Smooth muscle cell of the brain vasculature (primary cell): ENCODE results near the gene MOGAT3.

Experiments used
- DNase-seq: peaks from one replicate; pipeline ENCODE4 v3.0.0-alpha.2; 2012; ENCODE audit warnings: low read depth, low spot score

Gene MOGAT3

DNA sequence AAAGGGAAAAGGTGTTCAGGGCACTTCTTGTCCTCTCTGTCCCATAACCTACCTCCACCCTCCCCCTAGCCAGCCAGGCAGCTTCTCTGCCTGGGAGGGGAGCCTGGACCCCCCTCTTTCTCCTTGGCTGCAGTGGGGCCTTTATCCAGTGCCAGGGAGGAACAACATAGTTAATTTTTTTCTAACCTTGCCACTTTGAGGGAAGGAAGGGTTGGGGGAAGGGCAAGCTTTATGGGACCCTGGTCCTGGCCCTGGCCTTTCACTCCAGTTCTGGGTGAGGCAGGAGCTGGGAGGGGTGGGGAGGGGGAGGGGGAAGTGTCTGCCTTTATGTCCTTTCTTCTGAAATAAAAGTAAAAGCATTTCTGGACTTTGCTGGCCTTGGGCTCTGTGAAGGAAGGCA, 39.9 kb downstream of the MOGAT3 start:
- no peak for DNase-seq

DNA sequence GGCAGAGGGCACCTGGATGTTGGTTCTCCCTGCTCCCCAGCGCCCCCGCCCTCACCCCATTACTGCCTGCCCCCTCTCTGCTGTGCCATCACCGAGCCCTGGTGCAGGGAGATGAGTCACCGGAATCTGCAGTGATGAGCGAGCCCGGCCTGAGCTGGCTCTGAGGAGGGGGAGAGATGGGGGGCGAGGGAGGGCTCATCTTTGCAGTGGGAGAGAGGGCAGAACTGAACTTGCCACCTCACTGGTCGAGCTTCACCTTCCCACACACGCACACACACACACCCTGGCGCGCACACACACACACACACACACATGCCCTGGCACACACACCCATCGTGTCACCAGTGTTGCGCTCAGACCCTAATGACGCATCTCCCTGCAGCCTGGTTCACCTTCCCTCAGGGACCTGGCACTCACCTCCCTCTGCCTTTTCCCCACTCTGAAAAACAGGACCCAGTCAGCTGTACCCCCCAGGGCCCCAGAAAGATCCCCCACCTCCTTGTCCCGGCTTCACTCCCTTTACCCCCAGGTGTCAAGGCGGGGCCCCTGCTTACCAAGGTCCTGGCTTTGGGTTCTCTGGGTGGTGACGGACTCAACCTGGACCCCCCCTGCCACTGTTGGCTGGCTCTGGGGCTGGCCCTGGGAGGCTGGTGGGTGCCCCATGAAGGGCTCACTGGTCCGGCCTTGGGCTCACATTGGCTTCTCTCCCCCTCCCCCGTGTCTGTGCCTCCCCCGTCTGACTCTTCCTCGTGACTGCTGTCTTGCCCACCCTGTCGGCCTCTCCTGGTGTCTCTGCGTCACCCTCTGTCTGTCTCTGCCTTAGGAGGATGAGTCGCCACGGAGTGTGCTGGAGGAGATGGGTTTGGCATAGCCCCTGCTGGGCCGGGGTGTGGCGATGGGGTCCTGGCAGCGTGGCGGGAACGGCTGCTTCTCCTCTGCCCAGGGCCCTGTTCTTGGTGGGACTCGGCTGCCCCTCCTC, 40.9 kb downstream of the MOGAT3 start:
- no peak for DNase-seq

DNA sequence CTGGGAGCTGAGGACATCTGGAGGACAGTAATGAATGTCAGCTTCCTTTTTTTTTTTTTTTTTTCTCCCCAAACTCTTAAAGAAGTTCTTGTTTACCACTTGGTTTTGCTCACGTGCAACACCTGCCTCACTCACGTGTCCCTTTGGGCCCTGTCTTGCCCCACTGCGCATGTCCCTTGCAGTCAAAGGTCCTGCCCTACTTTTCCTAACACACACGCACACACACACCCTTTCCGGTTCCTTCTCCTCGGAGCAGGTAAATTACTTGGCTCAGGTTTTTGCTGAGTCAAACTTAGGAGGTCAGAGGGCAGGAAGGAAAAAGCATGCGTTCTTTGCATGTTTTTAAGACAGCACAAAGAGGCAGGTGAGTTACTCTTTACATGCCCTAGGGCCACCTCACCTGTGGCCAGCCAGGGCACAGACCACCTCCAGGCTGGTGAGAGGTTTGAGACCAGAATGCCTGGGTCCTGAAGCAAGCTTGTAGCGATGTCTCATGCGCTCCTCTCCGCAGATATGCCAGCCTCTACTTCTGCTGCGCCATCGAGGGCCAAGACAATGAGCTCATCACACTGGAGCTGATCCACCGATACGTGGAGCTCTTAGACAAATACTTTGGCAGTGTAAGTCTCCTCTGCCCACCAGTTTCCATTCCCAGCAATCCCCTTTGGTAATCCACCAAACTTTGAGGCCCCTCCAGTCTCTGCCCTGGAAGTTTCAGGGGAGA, 43.8 kb downstream of the MOGAT3 start:
- DNase-seq, result no peak

DNA sequence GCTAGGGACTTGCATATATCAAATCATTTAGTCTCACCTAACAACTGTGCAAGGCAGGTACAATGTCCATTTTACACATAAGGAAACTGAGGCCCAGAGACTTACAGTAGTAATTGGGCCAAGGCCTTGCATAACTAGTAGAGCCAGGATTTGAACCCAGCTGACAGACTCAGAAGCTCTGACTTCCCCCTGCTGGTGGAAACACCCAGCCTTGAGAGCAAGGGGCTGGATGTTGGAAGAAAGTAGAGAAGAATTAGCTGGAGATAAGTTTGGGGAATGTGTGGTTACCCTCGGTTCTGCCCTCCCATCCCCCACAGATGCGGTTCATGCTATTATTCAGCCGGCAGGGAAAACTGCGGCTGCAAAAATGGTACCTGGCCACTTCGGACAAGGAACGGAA, 44.6 kb downstream of the MOGAT3 start:
- DNase-seq, result no peak

DNA sequence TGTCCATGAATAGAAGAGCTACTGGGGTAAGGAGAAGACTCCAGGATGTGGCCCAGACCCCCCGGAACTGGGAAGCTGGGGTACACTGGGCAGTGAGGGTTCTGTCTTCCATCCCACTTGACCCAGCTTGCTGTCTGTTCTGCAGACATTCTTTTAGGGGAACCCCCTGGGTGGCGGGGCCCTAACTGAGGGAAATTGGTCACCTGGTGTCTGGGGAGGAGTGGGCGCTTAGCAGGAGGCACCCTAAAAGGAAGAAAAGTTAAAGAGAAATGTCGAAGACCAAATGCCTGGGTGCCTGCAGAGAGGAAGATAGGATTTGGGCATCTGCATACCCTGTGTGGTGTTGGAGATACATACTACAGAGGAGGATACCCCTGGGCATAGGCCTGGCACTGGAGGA, 45.5 kb downstream of the MOGAT3 start:
- no peak for DNase-seq

DNA sequence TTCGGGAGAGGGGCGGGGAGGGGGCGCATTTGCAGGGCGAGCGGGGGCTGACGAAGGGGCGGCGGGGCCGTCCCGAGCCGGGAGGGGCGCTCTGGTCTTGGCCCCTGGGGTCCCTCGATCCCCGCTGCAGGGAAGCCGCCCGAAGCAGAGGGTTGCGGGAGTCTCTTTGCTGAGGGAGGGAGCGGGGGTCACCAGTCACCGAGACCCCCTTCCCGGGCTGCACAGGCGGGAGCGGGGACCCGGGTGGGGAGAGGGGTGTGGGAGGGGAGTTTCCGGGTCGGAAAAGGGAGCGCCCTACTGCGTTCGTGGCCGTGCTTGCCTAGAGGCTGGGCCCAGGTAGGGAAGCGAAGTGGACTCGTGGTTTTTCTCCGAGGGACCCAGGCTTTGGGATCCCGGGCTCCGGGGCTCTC, 46.1 kb downstream of the MOGAT3 start:
- no peak for DNase-seq

DNA sequence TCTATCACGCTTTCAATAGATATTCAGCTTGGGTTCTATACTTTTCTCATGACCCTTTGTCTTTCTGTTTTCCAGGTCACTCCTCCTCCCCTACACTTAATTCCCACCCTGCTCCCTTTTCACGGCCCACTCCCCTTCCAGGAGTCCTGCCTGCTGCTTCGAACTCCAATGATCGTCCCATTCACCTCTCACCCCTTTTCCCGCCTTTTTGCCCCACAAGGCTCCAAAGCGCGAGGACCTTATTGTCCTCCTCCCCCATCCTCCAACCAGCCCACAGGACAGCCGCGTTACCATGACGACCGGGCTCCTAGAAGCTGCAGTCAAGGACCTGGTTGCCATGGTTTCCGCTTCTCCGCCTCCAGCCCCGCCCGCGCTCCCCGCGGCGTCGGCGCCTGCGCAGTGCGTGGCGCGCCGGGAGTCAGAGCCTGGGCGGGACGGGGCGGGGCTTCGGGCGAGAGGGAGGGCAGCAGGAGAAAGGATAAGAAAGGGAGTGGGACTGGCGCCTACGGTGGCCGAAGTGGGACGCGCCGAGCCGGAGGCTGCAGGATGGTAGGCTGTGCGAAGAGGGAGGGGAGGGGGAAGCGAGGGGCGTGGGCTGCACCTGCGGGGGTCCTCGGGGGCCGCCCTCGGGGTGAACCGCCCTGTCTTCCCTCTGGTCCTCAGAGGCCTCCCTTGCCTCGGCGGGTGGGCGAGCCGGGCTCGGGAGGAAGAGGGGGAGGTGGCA, 46.7 kb downstream of the MOGAT3 start, which contains the start of gene AP1S1:
Gene AP1S1 (plus strand): TSS at position 508 of the 724 bp plus-strand sequence. CDS start 39 bp downstream, at position 547.
- DNase-seq, result peak; percentile 77

DNA sequence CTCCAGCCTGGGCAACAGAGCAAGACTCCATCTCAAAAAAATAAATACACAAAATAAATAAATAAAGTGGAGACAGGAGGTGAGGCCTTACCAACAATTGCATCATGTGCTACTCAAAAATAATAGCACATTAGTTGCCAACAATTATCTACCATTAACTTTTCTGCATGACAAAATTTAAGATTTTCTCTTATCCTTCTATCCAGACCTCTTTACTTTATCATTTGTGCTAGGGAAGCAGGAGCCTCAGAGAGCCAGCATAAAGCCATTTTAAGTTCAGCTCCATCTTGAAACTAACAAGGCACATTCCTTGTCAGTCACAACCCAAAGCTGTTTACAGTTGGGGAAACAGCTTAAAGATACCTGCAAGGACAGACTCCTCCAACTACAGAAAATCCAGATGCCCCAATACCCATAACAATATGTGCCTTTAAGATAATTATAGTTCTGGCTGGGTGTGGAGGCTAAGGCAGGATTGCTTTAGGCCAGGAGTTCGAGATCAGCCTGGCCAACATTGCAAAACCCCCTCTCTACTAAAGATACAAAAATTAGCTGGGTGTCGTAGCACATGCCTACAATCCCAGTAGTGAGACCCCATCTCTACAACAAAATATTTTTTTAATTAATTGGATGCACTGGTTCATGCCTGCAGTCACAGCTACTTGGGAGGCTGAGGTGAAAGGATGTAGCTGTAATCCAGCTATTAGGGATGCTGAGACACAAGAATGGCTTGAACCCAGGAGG, 48.8 kb downstream of the MOGAT3 start:
- DNase-seq, result no peak
